MM.1S (cell line): ENCODE measurements around the gene RITA1.

ENCODE experiments used
- DNase-seq: peaks from one replicate; pipeline ENCODE4 v3.0.0-alpha.2; 2015
- H2AFZ ChIP-seq: fragments of 300-600 bp; sonication (generic); 2 replicates; pipeline ENCODE4 v1.6.0; 2016; ENCODE audit warnings: antibody characterized with exemption, low read length
- H3F3A ChIP-seq: fragments of 300-600 bp; sonication (generic); 2 replicates; pipeline ENCODE4 v1.6.1; 2016; ENCODE audit warnings: mild to moderate bottlenecking, antibody characterized with exemption, low read length, moderate library complexity, mixed read lengths; ENCODE audit not compliant: insufficient read depth
- H3K27ac ChIP-seq: fragments of 300-600 bp; sonication (generic); 2 replicates; pipeline ENCODE4 v1.5.1; 2016; ENCODE audit warnings: mild to moderate bottlenecking, low read length
- H3K27me3 ChIP-seq: fragments of 300-600 bp; sonication (generic); replicated peaks from 2 replicates; pipeline ENCODE4 v1.6.0; 2016; ENCODE audit warnings: low read length; ENCODE audit not compliant: insufficient read depth
- H3K36me3 ChIP-seq: fragments of 300-600 bp; sonication (generic); replicated peaks from 2 replicates; pipeline ENCODE4 v1.6.1; 2016; ENCODE audit warnings: mild to moderate bottlenecking, low read length, mixed read lengths; ENCODE audit not compliant: insufficient read depth
- H3K4me1 ChIP-seq: fragments of 300-600 bp; sonication (generic); 2 replicates; pipeline ENCODE4 v1.6.1; 2016; ENCODE audit warnings: low read length, mixed read lengths
- H3K4me2 ChIP-seq: fragments of 300-600 bp; sonication (generic); 2 replicates; pipeline ENCODE4 v1.6.0; 2016; ENCODE audit warnings: low read depth, low read length
- H3K4me3 ChIP-seq: fragments of 300-600 bp; sonication (generic); 2 replicates; pipeline ENCODE4 v1.5.1; 2016; ENCODE audit warnings: low read length, mixed read lengths
- H3K79me2 ChIP-seq: fragments of 300-600 bp; sonication (generic); 2 replicates; pipeline ENCODE4 v1.6.1; 2016; ENCODE audit warnings: mixed run types, low read length, mixed read lengths
- H3K9ac ChIP-seq: fragments of 300-600 bp; sonication (generic); 2 replicates; pipeline ENCODE4 v1.6.1; 2016; ENCODE audit warnings: low read length, mixed read lengths
- H3K9me2 ChIP-seq: fragments of 300-600 bp; sonication (generic); replicated peaks from 2 replicates; pipeline ENCODE4 v1.6.1; 2016; ENCODE audit warnings: mild to moderate bottlenecking, low read length, mixed read lengths; ENCODE audit not compliant: insufficient read depth
- H3K9me3 ChIP-seq: fragments of 300-600 bp; sonication (generic); replicated peaks from 2 replicates; pipeline ENCODE4 v1.6.1; 2016; ENCODE audit warnings: mild to moderate bottlenecking, low read length, mixed read lengths; ENCODE audit not compliant: insufficient read depth
- H4K20me1 ChIP-seq: fragments of 300-600 bp; sonication (generic); 2 replicates; pipeline ENCODE4 v1.6.1; 2016; ENCODE audit warnings: mild to moderate bottlenecking, low read length, moderate library complexity, mixed read lengths; ENCODE audit not compliant: insufficient read depth
- EZH2 ChIP-seq: fragments of 300-600 bp; sonication (generic); optimal IDR thresholded peaks from 2 replicates; pipeline ENCODE3; 2017; ENCODE audit warnings: low read depth, mild to moderate bottlenecking, antibody characterized with exemption, low read length, mixed read lengths
- EZH2phosphoT487 ChIP-seq: fragments of 300-600 bp; sonication (generic); IDR thresholded peaks from 2 replicates; pipeline ENCODE4 v1.6.1; 2018; ENCODE audit warnings: antibody characterized with exemption, low read length
- TF ChIP-seq, protein P1 (sequence below): fragments of 300-600 bp; sonication (generic); IDR thresholded peaks from 2 replicates; pipeline ENCODE4 v1.5.1; 2016; ENCODE audit warnings: antibody characterized with exemption, low read length, mixed read lengths

Gene RITA1

DNA sequence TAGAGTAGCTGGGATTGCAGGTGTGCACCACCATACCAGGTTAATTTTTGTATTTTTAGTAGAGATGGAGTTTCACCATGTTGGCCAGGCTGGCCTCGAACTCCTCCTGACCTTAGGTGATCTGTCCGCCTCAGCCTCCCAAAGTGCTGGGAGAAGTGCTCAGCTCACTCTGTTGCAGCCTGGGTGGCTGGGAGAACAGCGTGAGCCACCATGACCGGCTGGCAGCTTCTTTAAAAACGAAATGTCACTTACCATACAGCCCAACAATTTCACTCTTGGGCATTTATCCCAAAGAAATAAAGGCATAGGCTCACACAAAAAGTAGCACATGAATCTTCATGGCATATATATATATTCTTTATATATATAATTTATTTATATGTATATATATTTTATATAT lies 40.7 kb upstream of the RITA1 start:
- no peaks in the 10 kb centered on the region for H3K9me3 ChIP-seq
- H3K79me2 ChIP-seq: no peaks in the 10 kb centered on the region
- no peak overlapping the region for H3K4me2 ChIP-seq
- TF ChIP-seq, protein P1, sequence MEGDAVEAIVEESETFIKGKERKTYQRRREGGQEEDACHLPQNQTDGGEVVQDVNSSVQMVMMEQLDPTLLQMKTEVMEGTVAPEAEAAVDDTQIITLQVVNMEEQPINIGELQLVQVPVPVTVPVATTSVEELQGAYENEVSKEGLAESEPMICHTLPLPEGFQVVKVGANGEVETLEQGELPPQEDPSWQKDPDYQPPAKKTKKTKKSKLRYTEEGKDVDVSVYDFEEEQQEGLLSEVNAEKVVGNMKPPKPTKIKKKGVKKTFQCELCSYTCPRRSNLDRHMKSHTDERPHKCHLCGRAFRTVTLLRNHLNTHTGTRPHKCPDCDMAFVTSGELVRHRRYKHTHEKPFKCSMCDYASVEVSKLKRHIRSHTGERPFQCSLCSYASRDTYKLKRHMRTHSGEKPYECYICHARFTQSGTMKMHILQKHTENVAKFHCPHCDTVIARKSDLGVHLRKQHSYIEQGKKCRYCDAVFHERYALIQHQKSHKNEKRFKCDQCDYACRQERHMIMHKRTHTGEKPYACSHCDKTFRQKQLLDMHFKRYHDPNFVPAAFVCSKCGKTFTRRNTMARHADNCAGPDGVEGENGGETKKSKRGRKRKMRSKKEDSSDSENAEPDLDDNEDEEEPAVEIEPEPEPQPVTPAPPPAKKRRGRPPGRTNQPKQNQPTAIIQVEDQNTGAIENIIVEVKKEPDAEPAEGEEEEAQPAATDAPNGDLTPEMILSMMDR: no peak
- TF ChIP-seq EZH2 (no peak), EZH2phosphoT487 (no peak)
- H3K27me3 ChIP-seq: no peaks in the 10 kb centered on the region
- H4K20me1 ChIP-seq: no peaks in the 10 kb centered on the region
- H3K36me3 ChIP-seq: no peaks in the 10 kb centered on the region
- H3K9ac ChIP-seq: no peak overlapping the region
- no peak overlapping the region for H2AFZ ChIP-seq
- no peaks in the 10 kb centered on the region for H3K9me2 ChIP-seq
- H3K4me3 ChIP-seq: no peak overlapping the region
- H3F3A ChIP-seq: no peaks in the 10 kb centered on the region
- no peaks in the 10 kb centered on the region for H3K4me1 ChIP-seq
- DNase-seq: no peak
- H3K27ac ChIP-seq: no peak overlapping the region

DNA sequence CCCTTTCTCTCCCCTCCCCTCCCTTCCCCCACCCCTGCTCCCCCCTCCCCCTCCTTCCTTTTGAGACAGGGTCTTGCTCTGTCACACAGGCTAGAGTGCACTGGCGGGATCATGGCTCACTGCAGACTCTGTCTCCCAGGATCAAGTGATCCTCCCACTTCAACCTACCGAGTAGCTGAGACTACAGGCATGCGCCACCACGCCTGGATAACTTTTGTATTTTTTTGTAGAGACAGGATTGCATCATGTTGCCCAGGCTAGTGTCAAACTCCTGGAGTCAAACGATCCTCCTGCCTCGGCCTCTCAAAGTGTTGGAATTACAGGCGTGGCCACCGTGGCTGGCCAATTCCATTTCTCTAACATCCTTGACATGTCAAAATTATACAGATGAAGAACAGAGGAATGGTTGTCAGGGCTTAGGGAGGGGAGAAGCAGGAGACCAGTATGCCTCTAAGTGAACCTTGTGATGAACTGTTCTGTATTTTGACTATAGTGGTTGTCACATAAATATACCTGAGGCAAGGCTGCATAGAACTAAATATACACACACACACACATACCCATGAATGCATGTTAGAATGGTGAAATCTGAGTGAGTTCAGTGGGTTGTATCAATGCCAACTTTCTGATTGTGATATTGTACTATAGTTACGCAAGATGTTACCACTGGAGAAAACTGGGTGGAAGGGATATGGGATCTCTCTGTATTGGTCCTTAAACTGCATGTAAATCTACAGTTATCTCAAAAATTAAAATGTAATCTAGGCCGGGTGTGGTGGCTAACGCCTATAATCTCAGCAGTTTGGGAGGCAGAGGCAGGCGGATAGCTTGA lies 39.6 kb upstream of the RITA1 start:
- no peak for DNase-seq
- Histone ChIP-seq H3K36me3 (no peaks in the 10 kb centered on the region), H3K79me2 (no peaks in the 10 kb centered on the region), H3K9me3 (no peaks in the 10 kb centered on the region), H3K9ac (no peak overlapping the region), H3K4me3 (no peak overlapping the region), H3K9me2 (no peaks in the 10 kb centered on the region), H3F3A (no peaks in the 10 kb centered on the region), H4K20me1 (no peaks in the 10 kb centered on the region), H3K27me3 (no peaks in the 10 kb centered on the region), H2AFZ (no peak overlapping the region), H3K27ac (no peak overlapping the region), H3K4me1 (no peaks in the 10 kb centered on the region), H3K4me2 (no peak overlapping the region)
- TF ChIP-seq EZH2 (no peak), EZH2phosphoT487 (no peak)
- TF ChIP-seq, protein P1: no peak

DNA sequence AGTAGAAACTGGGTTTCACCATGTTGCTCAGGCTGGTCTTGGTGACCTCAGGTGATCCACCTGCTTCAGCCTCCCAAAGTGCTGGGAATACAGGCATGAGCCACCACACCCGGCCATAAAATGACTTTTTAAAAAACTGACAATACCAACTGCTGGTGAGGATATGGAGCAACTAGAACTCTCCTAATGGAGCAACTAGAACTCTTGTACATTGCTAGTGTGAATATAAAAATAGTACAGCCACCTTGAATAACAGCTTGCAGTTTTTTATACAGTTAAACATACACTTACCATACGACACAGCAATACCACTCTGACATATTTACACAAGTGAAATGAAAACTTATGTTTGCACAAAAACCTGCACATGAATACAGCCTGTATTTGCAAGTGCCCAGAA lies 38.5 kb upstream of the RITA1 start:
- Histone ChIP-seq H3K9ac (no peak overlapping the region), H4K20me1 (no peaks in the 10 kb centered on the region), H3K27ac (no peak overlapping the region), H3K9me3 (no peaks in the 10 kb centered on the region), H3K9me2 (no peaks in the 10 kb centered on the region), H3K27me3 (no peaks in the 10 kb centered on the region; the same call in 1 of the 2 replicates), H3K4me3 (no peak overlapping the region), H3K79me2 (no peaks in the 10 kb centered on the region), H3K4me1 (no peaks in the 10 kb centered on the region), H2AFZ (no peak overlapping the region), H3F3A (no peaks in the 10 kb centered on the region), H3K4me2 (no peak overlapping the region), H3K36me3 (no peaks in the 10 kb centered on the region)
- no peak for DNase-seq
- TF ChIP-seq EZH2: no peak
- TF ChIP-seq, protein P1: no peak
- TF ChIP-seq EZH2phosphoT487: no peak
